Natural killer cell treated with Interleukin-12 subunit alpha and Interleukin-12 subunit beta and Interleukin-15 and Interleukin-18, amount 100 ng/mL, for 72 hours (primary cell): ENCODE measurements around the gene RIPPLY3. TPM values are rescaled to one million over a fixed set of nuclear protein-coding genes. Genes with fewer than 3 reads are reported as not detected.

Experiments
- ATAC-seq, 2 donors: fragments of 150-1000 bp; cut with Tn5 transposase in 1 of 2; sonication (Bioruptor Pico), chemical (Tn5 transposase) in 1 of 2; 2 replicates each; pipeline ENCODE4 v1.10.0; 2021
- DNase-seq: peaks from one replicate; pipeline ENCODE4 v3.0.0; 2022; ENCODE audit warnings: low spot score
- H3K27ac Mint-ChIP-seq, 2 donors: 1 replicate in 1 of 2; 2 replicates in 1 of 2; pipeline ENCODE4 v1.8.0; 2022; ENCODE audit warnings: mixed read lengths in 2 of 2, mild to moderate bottlenecking in 1 of 2, moderate library complexity in 1 of 2
- H3K27me3 Mint-ChIP-seq, 2 donors: 1 replicate in 1 of 2; 2 replicates in 1 of 2; pipeline ENCODE4 v1.8.0; 2022; ENCODE audit warnings: mixed read lengths in 2 of 2
- H3K36me3 Mint-ChIP-seq: one replicate; pipeline ENCODE4 v1.8.0; 2022; ENCODE audit warnings: mixed read lengths
- H3K4me1 Mint-ChIP-seq, 2 donors: 1 replicate in 1 of 2; 2 replicates in 1 of 2; pipeline ENCODE4 v1.8.0; 2022; ENCODE audit warnings: low read depth in 2 of 2, mixed read lengths in 2 of 2, mild to moderate bottlenecking in 1 of 2
- H3K4me3 Mint-ChIP-seq: one replicate; pipeline ENCODE4 v1.8.0; 2022; ENCODE audit warnings: mixed read lengths
- H3K9me3 Mint-ChIP-seq: 2 replicates; pipeline ENCODE4 v1.8.0; 2022; ENCODE audit warnings: mixed read lengths
- total RNA-seq, 2 donors: library from RNA; stranded (reverse); gene quantifications; one replicate each; pipeline ENCODE4 v1.2.3, GENCODE V29; 2022

RIPPLY3 gene, protein sequence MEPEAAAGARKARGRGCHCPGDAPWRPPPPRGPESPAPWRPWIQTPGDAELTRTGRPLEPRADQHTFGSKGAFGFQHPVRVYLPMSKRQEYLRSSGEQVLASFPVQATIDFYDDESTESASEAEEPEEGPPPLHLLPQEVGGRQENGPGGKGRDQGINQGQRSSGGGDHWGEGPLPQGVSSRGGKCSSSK
- not detected for total RNA-seq

DNA sequence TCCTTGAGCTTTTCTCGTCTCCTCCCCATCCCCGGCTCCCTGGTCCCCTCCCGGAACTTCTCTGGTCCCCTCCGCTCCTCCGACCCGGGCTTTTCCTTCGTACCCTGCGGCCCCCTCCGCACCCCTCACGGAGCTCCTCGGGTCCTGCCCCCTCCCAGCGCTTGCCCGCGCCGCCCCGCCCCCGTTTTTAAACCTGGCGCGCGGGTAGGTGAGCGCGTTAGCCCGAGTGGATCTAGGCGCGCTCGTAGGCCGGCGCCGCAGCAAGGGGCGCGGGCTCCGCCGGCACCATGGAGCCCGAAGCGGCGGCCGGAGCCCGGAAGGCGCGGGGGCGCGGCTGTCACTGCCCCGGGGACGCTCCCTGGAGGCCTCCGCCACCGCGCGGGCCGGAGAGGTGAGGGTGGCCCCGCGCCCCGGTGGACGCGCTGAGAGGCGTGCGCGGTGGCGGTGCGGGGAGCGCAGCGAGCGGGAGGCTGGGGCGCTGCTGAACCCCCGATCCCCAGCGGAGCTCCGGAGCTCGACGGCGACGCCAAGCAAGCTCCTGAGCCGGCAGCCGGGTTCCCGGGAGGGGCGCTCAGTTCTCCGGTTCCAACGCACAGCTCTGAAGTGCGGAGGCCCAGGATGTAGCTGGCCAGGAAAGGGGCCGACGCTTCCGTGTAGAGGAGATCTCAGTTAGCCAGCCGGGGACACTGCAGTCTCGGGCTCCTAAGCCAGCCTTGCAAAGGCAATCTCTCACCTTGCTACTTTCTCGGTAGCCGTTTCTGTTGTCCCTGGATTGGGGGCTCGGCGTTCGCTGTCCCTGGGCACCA, at the start of gene RIPPLY3:
Gene RIPPLY3 (plus strand): TSS at position 217 of the 806 bp plus-strand sequence. CDS start 71 bp downstream, at position 288.
- Mint-ChIP-seq H3K4me3 (peak within 1 kb of the TSS; percentile 39), H3K27ac (no peak within 1 kb of the TSS), H3K4me1 (peaks cover 0 to 5% of the 10 kb centered on the region in 2 donors), H3K27me3 (peaks cover 5 to 14% of the 10 kb centered on the region in 2 donors), H3K9me3 (no peaks in the 10 kb centered on the region), H3K36me3 (no peaks in the 10 kb centered on the region)
- ATAC-seq (peak; percentile 60 to 71), DNase-seq (no peak)

- H3K4me1 Mint-ChIP-seq: peaks cover 0 to 10% of the 10 kb centered on the region in 2 donors
- no peak overlapping the region for H3K27ac Mint-ChIP-seq
- no peak overlapping the region for H3K4me3 Mint-ChIP-seq
- ATAC-seq (no peak), DNase-seq (no peak)
- no peaks in the 10 kb centered on the region for H3K9me3 Mint-ChIP-seq
- peaks cover 7% of the 10 kb centered on the region for H3K36me3 Mint-ChIP-seq
- H3K27me3 Mint-ChIP-seq: no peaks in the 10 kb centered on the region
These were observed 47.3 kb upstream of the RIPPLY3 start for GRCh38 chr21:36959020-36959835.

DNA sequence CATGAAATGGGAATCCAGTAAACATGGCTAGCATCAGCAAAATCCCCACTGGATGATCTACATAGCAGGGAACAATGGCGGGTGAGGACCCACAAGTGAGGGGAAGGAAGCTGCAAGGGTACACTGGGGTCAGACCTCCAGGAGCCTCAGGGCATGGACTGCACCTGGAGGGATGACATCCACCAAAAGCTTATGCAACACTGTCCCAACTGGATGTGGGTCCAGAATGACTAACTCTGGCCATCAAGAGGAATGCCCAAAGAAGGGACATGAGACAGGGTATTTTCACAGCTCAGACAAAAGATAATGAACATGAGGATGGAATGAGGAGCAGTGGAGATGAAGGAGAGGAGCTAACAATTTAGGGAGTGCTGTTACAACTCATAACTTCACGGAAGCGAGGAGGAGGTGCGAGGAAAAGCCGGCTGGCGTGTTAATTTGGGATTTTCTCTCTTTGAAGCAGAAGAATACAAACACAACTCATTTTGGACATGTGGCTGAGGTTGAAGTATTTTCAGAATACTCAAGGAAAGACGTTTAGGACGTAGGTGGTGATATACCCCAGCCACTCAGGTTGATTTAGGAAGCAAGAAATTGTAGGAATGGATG, 45.7 kb upstream of the RIPPLY3 start:
- peak overlapping the region in 1 of 2 donors; percentile 40 for H3K27ac Mint-ChIP-seq
- H3K4me1 Mint-ChIP-seq: peaks cover 9 to 22% of the 10 kb centered on the region in 2 donors
- H3K27me3 Mint-ChIP-seq: no peaks in the 10 kb centered on the region
- no peak overlapping the region for H3K4me3 Mint-ChIP-seq
- no peak for DNase-seq
- peaks cover 7% of the 10 kb centered on the region for H3K36me3 Mint-ChIP-seq
- ATAC-seq: no peak
- no peaks in the 10 kb centered on the region for H3K9me3 Mint-ChIP-seq

DNA sequence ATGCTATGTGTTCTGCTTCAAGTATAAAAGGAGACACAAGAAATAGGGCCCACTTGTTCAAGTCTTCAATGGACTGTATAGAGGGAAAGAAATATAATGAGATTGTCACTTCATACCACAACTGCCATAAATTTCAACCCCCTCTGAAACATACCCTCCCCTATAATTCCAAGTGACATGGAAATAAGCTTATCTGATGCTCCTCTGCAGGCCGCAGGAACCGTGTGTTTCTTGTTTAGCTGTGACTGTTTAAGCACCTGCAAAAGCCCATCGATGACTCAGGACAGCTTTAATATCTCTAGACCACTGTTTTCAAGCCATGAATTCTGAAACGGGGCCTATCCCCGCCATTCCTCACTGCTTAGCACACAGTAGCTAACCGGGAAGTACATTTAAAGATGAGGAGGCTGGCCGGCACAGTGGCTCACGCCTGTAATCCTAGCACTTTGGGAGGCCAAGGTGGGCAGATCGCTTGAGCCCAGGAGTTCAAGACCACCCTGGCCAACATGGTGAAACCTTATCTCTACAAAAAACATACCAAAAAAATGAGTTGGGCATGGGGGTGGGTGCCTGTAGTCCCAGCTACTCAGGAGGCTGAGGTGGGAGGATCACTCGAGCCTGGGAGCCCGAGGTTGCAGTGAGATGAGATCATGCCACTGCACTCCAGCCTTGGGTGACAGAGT, 44.3 kb upstream of the RIPPLY3 start:
- ATAC-seq (no peak), DNase-seq (no peak)
- no peak overlapping the region for H3K27ac Mint-ChIP-seq
- H3K36me3 Mint-ChIP-seq: peaks cover 7% of the 10 kb centered on the region
- no peak overlapping the region for H3K4me3 Mint-ChIP-seq
- H3K9me3 Mint-ChIP-seq: no peaks in the 10 kb centered on the region
- H3K4me1 Mint-ChIP-seq: peaks cover 9 to 26% of the 10 kb centered on the region in 2 donors
- H3K27me3 Mint-ChIP-seq: no peaks in the 10 kb centered on the region

DNA sequence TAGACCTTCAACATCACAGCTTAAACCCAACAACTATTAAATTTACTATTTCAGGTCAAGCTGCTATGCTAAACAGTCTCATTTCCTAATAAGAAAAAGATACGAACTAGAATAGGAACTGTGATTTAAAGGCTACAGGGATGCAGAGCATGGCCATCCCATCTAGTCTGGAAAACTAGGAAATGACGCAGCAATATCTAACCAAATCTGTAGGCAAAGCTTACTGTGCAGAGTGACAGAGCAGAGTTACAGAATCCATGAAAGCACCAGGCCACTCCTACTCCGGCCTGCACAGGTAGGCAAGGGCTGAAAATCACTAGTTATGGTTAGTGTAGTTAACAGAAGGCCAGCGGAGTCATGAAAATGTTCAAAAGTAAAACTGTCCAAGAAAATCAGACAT, 42.1 kb upstream of the RIPPLY3 start:
- peak overlapping the region; percentile 52 to 78 for H3K27ac Mint-ChIP-seq
- no peak overlapping the region for H3K4me3 Mint-ChIP-seq
- ATAC-seq: no peak
- H3K36me3 Mint-ChIP-seq: peaks cover 7% of the 10 kb centered on the region
- H3K9me3 Mint-ChIP-seq: no peaks in the 10 kb centered on the region
- DNase-seq: no peak
- H3K27me3 Mint-ChIP-seq: no peaks in the 10 kb centered on the region
- peaks cover 9 to 26% of the 10 kb centered on the region in 2 donors for H3K4me1 Mint-ChIP-seq

DNA sequence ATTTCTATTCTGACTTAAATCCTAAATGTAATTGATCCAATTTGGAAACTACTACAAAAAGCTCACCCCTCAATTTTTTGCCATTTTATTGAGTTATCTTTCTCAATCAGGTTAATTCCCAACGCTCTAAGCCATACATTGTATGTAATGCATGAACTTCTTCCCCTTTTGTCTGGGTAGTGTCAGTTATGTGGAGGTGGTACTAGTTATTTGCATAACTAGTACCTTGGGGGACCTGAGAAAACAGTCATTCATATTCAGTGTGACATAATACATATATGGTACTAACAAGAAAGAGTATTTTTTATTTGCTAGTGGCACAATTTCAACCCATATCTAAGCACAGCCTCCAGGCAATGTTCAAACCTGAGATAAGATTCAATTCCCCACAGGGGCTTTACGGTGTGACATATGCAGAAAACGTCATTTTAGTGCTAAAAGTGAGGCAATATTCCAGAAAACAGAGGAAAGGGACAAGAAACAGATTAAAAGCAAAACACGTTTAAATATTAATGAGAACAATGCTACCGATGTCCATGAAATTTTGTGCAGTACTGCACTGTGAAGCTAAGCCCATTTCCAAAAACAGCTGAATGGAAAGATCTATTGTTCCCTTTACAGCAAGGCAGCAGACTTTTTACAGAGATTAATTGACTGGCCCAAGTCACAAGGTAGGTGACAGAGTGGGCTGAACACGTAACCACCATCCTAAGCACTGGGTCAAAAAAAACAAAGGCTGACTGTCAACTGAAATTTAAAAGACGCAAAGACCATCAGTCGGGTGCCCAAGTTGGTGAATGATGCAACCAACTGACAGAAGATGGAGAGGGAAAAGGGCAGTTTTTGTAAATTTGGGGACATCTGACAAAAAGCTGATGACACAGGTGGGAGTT, 41.4 kb upstream of the RIPPLY3 start:
- no peak for DNase-seq
- ATAC-seq: no peak
- H3K36me3 Mint-ChIP-seq: peaks cover 7% of the 10 kb centered on the region
- H3K27ac Mint-ChIP-seq: peak overlapping the region; percentile 52 to 78
- H3K4me1 Mint-ChIP-seq: peaks cover 9 to 23% of the 10 kb centered on the region in 2 donors
- no peaks in the 10 kb centered on the region for H3K9me3 Mint-ChIP-seq
- H3K4me3 Mint-ChIP-seq: peak overlapping the region; percentile 83
- no peaks in the 10 kb centered on the region for H3K27me3 Mint-ChIP-seq

DNA sequence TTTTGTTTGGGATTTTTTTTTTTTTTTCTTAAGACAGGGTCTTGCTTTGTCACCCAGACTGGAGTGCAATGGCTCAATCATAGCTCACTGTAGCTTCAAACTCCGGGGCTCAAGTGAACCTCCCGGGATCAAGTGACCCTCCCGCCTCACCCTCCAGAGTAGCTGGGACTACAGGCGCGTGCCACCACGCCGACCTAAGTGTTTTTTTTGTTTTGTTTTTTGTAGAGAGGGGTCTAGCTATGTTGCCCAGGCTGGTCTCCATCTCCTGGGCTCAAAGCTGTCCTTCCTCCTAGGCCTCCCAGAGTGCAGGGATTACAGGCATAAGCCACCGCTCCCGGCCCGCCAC, 40.8 kb upstream of the RIPPLY3 start:
- Mint-ChIP-seq H3K4me1 (peaks cover 9 to 20% of the 10 kb centered on the region in 2 donors), H3K27ac (peak overlapping the region; percentile 52 to 78), H3K36me3 (peaks cover 4% of the 10 kb centered on the region), H3K27me3 (no peaks in the 10 kb centered on the region), H3K4me3 (peak overlapping the region; percentile 83), H3K9me3 (no peaks in the 10 kb centered on the region)
- DNase-seq: no peak
- ATAC-seq: no peak

DNA sequence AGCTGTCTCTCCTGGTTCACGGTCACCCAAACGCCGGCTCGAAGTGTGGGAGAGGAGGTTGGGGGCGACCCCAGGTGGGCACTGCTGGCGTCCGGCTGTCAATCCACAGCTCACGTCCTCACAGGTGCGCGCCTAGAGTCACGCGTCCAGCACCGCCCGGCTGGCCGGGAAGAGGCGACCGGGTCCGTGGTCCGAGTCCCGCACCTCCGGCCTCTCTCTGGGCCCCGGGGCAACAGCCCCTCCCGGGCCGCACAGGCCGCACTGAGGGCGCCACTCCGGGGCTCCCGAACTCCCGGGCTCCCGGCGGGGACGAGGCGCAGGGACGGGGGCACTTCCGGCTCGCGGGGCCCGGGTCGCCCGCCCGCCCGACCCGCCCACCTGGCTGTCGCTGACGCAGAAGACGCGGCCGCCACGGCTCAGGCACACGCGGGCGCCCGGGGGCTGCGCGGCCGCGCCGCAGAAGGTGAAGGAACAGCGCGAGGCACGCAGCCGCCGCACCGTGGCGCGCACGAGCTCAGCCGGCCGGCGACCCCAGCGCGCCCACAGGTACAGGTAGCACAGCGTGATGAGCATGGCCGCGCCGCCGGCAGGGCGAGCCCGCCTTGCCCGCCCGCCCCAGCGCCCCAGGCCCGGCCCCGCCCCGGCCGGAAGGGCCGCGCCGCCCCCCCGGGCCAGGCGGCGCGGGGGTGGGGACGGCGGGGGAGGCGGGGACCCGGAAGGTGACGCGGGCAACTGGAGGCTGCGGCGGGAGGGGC, 40.3 kb upstream of the RIPPLY3 start, which contains the start of gene HLCS:
Gene HLCS (minus strand): TSS at position 604 of the 755 bp plus-strand sequence. CDS start 31 bp downstream, at position 573.
- H3K27ac Mint-ChIP-seq: peak within 1 kb of the TSS; percentile 66 to 78
- H3K27me3 Mint-ChIP-seq: no peaks in the 10 kb centered on the region
- no peaks in the 10 kb centered on the region for H3K36me3 Mint-ChIP-seq
- H3K4me3 Mint-ChIP-seq: peak within 1 kb of the TSS; percentile 83
- ATAC-seq (peak; percentile 94 to 96), DNase-seq (peak; percentile 83)
- no peaks in the 10 kb centered on the region for H3K9me3 Mint-ChIP-seq
- peaks cover 9 to 17% of the 10 kb centered on the region in 2 donors for H3K4me1 Mint-ChIP-seq

DNA sequence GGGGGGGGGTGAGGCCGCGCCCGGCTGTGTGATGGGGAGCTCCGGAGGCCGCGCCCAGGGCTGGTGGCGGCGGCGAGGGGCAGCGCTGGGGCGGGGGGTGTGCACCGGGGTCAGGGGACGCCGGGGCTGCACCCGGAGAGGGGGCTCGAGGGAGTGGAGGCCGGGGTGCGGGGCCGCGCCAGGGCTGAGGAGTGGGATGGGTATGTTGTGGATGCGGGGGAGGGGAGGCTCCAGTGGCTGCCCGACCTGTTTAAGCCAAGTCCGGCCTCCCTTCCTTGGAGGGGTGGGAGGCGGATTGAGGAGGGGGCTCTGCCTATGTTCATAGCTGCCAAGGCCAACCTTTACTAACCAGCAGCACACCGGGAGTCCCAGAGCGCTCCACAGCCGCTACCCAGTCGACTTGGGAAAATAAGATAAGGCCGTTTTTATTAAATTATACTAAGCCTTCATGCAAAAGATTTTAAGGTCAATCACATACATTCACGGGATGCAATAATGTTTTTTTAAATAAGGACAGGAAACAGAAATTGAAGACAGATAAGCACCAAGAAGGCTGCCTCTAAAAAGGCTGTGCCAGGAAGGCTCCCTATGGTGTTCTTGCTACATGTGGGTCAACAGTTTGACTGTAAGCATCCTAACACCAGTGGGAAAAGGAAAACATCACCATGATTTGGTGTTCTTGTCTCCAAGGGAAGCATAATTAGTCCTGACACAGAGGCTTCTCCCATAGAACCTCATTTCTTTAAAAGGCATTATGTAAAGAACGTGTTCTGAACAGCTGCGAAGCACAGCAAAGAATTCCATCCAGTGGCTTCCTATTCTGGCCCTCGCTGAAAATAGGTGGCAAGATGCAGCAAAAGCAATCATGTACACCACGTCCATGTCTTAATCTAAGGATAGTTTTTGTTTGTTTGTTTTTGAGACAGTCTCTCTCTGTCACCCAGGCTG, 39.4 kb upstream of the RIPPLY3 start:
- DNase-seq: no peak
- Mint-ChIP-seq H3K4me1 (peaks cover 9 to 17% of the 10 kb centered on the region in 2 donors), H3K4me3 (peak overlapping the region; percentile 79), H3K36me3 (no peaks in the 10 kb centered on the region), H3K27ac (peak overlapping the region; percentile 66 to 72), H3K27me3 (no peaks in the 10 kb centered on the region), H3K9me3 (no peaks in the 10 kb centered on the region)
- no peak for ATAC-seq

DNA sequence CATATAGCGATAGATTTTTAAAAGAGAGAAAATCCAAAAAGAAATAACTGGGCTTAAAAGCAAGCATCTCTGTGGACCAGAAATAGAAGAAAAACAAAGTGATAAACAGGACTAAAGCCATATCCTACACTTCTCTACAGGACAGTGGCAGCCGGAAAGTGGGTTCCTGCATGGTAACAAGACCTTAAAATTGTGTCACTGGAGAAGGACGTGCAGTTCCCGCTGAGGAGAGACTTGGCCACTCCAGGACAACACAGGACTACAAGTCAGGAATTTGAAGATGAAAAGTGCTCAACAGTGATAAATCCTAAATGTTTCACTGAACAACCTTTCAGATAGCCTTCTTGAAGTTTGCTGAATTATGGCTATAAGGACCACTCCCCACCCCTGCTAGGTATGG, 38.1 kb upstream of the RIPPLY3 start:
- no peaks in the 10 kb centered on the region for H3K27me3 Mint-ChIP-seq
- DNase-seq (no peak), ATAC-seq (no peak)
- no peak overlapping the region for H3K4me3 Mint-ChIP-seq
- no peak overlapping the region for H3K27ac Mint-ChIP-seq
- H3K9me3 Mint-ChIP-seq: no peaks in the 10 kb centered on the region
- peaks cover 9 to 17% of the 10 kb centered on the region in 2 donors for H3K4me1 Mint-ChIP-seq
- H3K36me3 Mint-ChIP-seq: no peaks in the 10 kb centered on the region

DNA sequence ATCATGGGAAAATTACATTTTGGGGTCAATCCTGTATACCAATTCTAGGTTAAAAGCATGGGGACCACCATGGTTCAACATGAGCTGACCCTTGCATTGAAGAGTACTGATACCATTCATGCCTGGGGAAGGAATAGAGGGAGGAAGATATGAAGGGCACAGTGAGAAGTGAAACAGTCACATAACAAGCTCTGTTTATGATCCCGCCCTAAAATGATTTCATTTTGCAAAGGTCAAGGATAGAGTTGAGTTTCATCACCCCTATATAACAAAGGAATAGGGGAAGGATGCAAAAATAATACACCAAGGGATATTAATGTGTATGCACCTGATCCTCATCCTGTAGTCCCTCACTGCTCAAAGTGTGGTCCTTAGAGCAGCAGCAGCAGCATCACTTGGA, 37.5 kb upstream of the RIPPLY3 start:
- no peak overlapping the region for H3K4me3 Mint-ChIP-seq
- no peak for DNase-seq
- H3K27ac Mint-ChIP-seq: no peak overlapping the region
- ATAC-seq: no peak
- H3K9me3 Mint-ChIP-seq: no peaks in the 10 kb centered on the region
- H3K4me1 Mint-ChIP-seq: peaks cover 9 to 17% of the 10 kb centered on the region in 2 donors
- H3K27me3 Mint-ChIP-seq: no peaks in the 10 kb centered on the region
- H3K36me3 Mint-ChIP-seq: no peaks in the 10 kb centered on the region
